GM19035 (cell line): ENCODE results near the gene TEX28.
A peak's percentile ranks its signal among the peaks of the same experiment; 100 is the strongest.
"Not testable (repeated sequence)": the region's sequence is repeated elsewhere in the genome, so short reads cannot be mapped to it uniquely, and the experiment has no call there.

Source experiments
- ATAC-seq: cut with Tn5 transposase; IDR thresholded peaks from one replicate; pipeline ENCODE4 v1.9.1; 2021; ENCODE audit not compliant: unreplicated experiment

TEX28 gene

GRCh38 chrX:154310616-154311536 lies 16.0 kb upstream of the TEX28 start:
- no peak for ATAC-seq

- ATAC-seq: no peak
These were observed 14.3 kb upstream of the TEX28 start for GRCh38 chrX:154309041-154309775.

GRCh38 chrX:154308108-154308946 lies 13.4 kb upstream of the TEX28 start:
- ATAC-seq: no peak

GRCh38 chrX:154307202-154307601 lies 12.3 kb upstream of the TEX28 start:
- no peak for ATAC-seq

- ATAC-seq: no peak
These were observed 10.7 kb upstream of the TEX28 start for GRCh38 chrX:154305541-154306205.

GRCh38 chrX:154304846-154305245 lies 9.9 kb upstream of the TEX28 start:
- no peak for ATAC-seq

- ATAC-seq: no peak
These were observed 8.6 kb upstream of the TEX28 start for GRCh38 chrX:154303476-154303875.

GRCh38 chrX:154302998-154303397 lies 8.1 kb upstream of the TEX28 start:
- not testable (repeated sequence) for ATAC-seq

- no peak for ATAC-seq
These were observed 5.9 kb upstream of the TEX28 start for GRCh38 chrX:154300816-154301215.

- ATAC-seq: no peak
These were observed 3.4 kb upstream of the TEX28 start for GRCh38 chrX:154298312-154298711.

- no peak for ATAC-seq
These were observed 1.8 kb upstream of the TEX28 start for GRCh38 chrX:154296731-154297130.

GRCh38 chrX:154295664-154296310 lies 863 bp upstream of the TEX28 start, which contains the start of gene TKTL1:
TSS of gene TKTL1 (plus strand) at chrX:154295795. CDS start at chrX:154295860, 65 bp downstream.
- no peak for ATAC-seq

GRCh38 chrX:154286406-154286805 lies 8.5 kb downstream of the TEX28 start:
- not testable (repeated sequence) for ATAC-seq

- ATAC-seq: peak; percentile 64
These were observed 10.2 kb downstream of the TEX28 start for GRCh38 chrX:154284489-154285338.

GRCh38 chrX:154269245-154269644 lies 25.7 kb downstream of the TEX28 start:
- ATAC-seq: not testable (repeated sequence)

- ATAC-seq: not testable (repeated sequence)
These were observed 31.9 kb downstream of the TEX28 start for GRCh38 chrX:154263072-154263471.

GRCh38 chrX:154258711-154259110 lies 36.2 kb downstream of the TEX28 start:
- not testable (repeated sequence) for ATAC-seq

- ATAC-seq: not testable (repeated sequence)
These were observed 37.6 kb downstream of the TEX28 start, which contains the start of gene OPN1MW3 for GRCh38 chrX:154257282-154257681. TSS of gene OPN1MW3 (plus strand) at chrX:154257582. CDS start at chrX:154257620, 38 bp downstream.

- ATAC-seq: not testable (repeated sequence)
These were observed 46.8 kb downstream of the TEX28 start for GRCh38 chrX:154248076-154248475.
